ENCODE data around the gene A1BG. TPM values are rescaled to one million over a fixed set of nuclear protein-coding genes. Genes with fewer than 3 reads are reported as not detected.

A1BG gene
- total RNA-seq, 1 experiment from 2014 or later = 1.9 TPM

DNA sequence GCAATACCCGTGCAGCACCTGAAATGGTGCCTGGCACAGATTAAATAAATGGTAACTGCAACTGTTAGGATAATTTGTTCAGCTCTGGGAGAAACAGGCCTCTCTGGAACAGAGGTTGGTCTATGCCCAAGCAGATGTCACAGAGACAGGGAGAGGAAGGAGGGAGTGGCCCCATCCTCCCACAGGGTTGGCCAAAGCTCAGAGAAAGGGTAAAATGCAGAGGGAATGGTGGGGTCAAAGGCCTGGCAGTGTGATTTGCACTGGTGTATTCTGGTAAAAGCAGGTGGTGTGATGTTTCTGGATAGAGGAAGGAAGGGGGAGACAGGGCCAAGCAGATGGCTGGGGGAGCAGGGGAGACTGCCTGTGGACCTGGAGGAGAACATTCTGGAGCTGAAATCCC, 17.1 kb downstream of the A1BG start:
- Histone ChIP-seq H3K4me3 (ENCODE audit: low read length) (no peak overlapping the region), H3K9me3 (ENCODE audit: low read length) (no peaks in the 10 kb centered on the region; the same call in 1 of the 2 replicates), H3F3A (ENCODE audit: low read length, unreplicated experiment) (no peaks in the 10 kb centered on the region), H3K4me1 (ENCODE audit: insufficient read depth, low read length) (no peaks in the 10 kb centered on the region), H3K79me2 (ENCODE audit: low read length) (no peaks in the 10 kb centered on the region), H3K9ac (ENCODE audit: low read length) (no peak overlapping the region), H3K36me3 (ENCODE audit: low read depth, low read length) (peaks cover 40% of the 10 kb centered on the region), H3K4me2 (ENCODE audit: low read length) (no peak overlapping the region), H4K20me1 (ENCODE audit: low read length) (no peaks in the 10 kb centered on the region), H3K27me3 (ENCODE audit: low read length) (no peaks in the 10 kb centered on the region), H3K27ac (ENCODE audit: low read length) (no peak overlapping the region), H3K9me2 (replicated peaks; ENCODE audit: low read length) (no peaks in the 10 kb centered on the region), H2AFZ (ENCODE audit: low read length) (no peak overlapping the region)
- ChIA-PET POLR2A (ENCODE audit: unreplicated experiment) (no interaction called here), CTCF (no interaction called here)
- intact Hi-C loops (cut with micrococcal nuclease) = no loop called here
- ATAC-seq (no peak), DNase-seq (no peak)
- BruUV-seq (replicated peaks) = no TSS peak
- TF ChIP-seq EZH2 (IDR thresholded peaks at IDR 0.05; ENCODE audit: low read length, unreplicated experiment) (no peak), CTCF (conservative IDR thresholded peaks at IDR 0.05; ENCODE audit: low read depth, low read length) (no peak), EZH2phosphoT487 (IDR thresholded peaks at IDR 0.05; ENCODE audit: borderline replicate concordance, low read length) (no peak)

- Histone ChIP-seq H3K4me2 (ENCODE audit: low read length) (no peak overlapping the region), H3K4me3 (ENCODE audit: low read length) (no peak overlapping the region), H3K36me3 (ENCODE audit: low read depth, low read length) (peaks cover 40% of the 10 kb centered on the region), H3K9me3 (ENCODE audit: low read length) (no peaks in the 10 kb centered on the region; the same call in 1 of the 2 replicates), H3K27me3 (ENCODE audit: low read length) (no peaks in the 10 kb centered on the region), H3K9ac (ENCODE audit: low read length) (no peak overlapping the region), H3K4me1 (ENCODE audit: insufficient read depth, low read length) (peaks cover 3% of the 10 kb centered on the region), H4K20me1 (ENCODE audit: low read length) (no peaks in the 10 kb centered on the region), H3F3A (ENCODE audit: low read length, unreplicated experiment) (no peaks in the 10 kb centered on the region), H3K27ac (ENCODE audit: low read length) (no peak overlapping the region), H3K9me2 (replicated peaks; ENCODE audit: low read length) (no peaks in the 10 kb centered on the region), H3K79me2 (ENCODE audit: low read length) (peaks cover 3% of the 10 kb centered on the region; the same call in 1 of the 2 replicates), H2AFZ (ENCODE audit: low read length) (no peak overlapping the region)
- no peak for DNase-seq
- POLR2A ChIA-PET (ENCODE audit: unreplicated experiment) = no interaction called here
- intact Hi-C loops (cut with micrococcal nuclease) = no loop called here
- CTCF ChIA-PET = no interaction called here
- no peak for TF ChIP-seq CTCF (conservative IDR thresholded peaks at IDR 0.05; ENCODE audit: low read depth, low read length)
- TF ChIP-seq EZH2 (IDR thresholded peaks at IDR 0.05; ENCODE audit: low read length, unreplicated experiment) = no peak
- TF ChIP-seq EZH2phosphoT487 (IDR thresholded peaks at IDR 0.05; ENCODE audit: borderline replicate concordance, low read length) = no peak
- no peak for ATAC-seq
- BruUV-seq (replicated peaks) = no TSS peak
These were observed 17.7 kb downstream of the A1BG start for GRCh38 chr19:58335630-58336029.

- no peaks in the 10 kb centered on the region; the same call in 1 of the 2 replicates for H3K9me3 ChIP-seq (ENCODE audit: low read length)
- peaks cover 36% of the 10 kb centered on the region for H3K36me3 ChIP-seq (ENCODE audit: low read depth, low read length)
- intact Hi-C loops (cut with micrococcal nuclease) = no loop called here
- DNase-seq (no peak), ATAC-seq (no peak)
- H3F3A ChIP-seq (ENCODE audit: low read length, unreplicated experiment) = no peaks in the 10 kb centered on the region
- no peak overlapping the region for H3K27ac ChIP-seq (ENCODE audit: low read length)
- H3K27me3 ChIP-seq (ENCODE audit: low read length) = no peaks in the 10 kb centered on the region
- H3K4me2 ChIP-seq (ENCODE audit: low read length) = no peak overlapping the region
- no peak overlapping the region for H3K4me3 ChIP-seq (ENCODE audit: low read length)
- ChIA-PET CTCF (no interaction called here), POLR2A (ENCODE audit: unreplicated experiment) (no interaction called here)
- H3K9ac ChIP-seq (ENCODE audit: low read length) = no peak overlapping the region
- no peaks in the 10 kb centered on the region for H4K20me1 ChIP-seq (ENCODE audit: low read length)
- peaks cover 9% of the 10 kb centered on the region for H3K4me1 ChIP-seq (ENCODE audit: insufficient read depth, low read length)
- H3K79me2 ChIP-seq (ENCODE audit: low read length) = peaks cover 3% of the 10 kb centered on the region; the same call in 1 of the 2 replicates
- no peak overlapping the region for H2AFZ ChIP-seq (ENCODE audit: low read length)
- no TSS peak for BruUV-seq (replicated peaks)
- TF ChIP-seq EZH2 (IDR thresholded peaks at IDR 0.05; ENCODE audit: low read length, unreplicated experiment) = no peak
- no peak for TF ChIP-seq CTCF (conservative IDR thresholded peaks at IDR 0.05; ENCODE audit: low read depth, low read length)
- no peak for TF ChIP-seq EZH2phosphoT487 (IDR thresholded peaks at IDR 0.05; ENCODE audit: borderline replicate concordance, low read length)
- no peaks in the 10 kb centered on the region for H3K9me2 ChIP-seq (replicated peaks; ENCODE audit: low read length)
These were observed 18.5 kb downstream of the A1BG start for GRCh38 chr19:58334691-58335249.

All from PC-3 (cell line).